Loucy (cell line): Measurements from ENCODE around the gene CACNA2D3.

Source experiments
- CTCF ChIP-seq: fragments of 200-600 bp; sonication (generic); conservative IDR thresholded peaks from 2 replicates; pipeline ENCODE4 v1.5.1; 2014; ENCODE audit warnings: mild to moderate bottlenecking, antibody characterized with exemption, low read length
- EZH2phosphoT487 ChIP-seq: fragments of 200-600 bp; IDR thresholded peaks from 2 replicates; pipeline ENCODE4 v1.6.1; 2018; ENCODE audit warnings: antibody characterized with exemption, mild to moderate bottlenecking, moderate library complexity, borderline replicate concordance

GRCh38 chr3:54144284-54144683, 21.9 kb downstream of the CACNA2D3 start:
- no peak for TF ChIP-seq CTCF
- TF ChIP-seq EZH2phosphoT487, result no peak
